ENCODE results near the gene GTF3C6. TPM values are rescaled to one million over a fixed set of nuclear protein-coding genes. Genes with fewer than 3 reads are reported as not detected.
A peak's percentile ranks its signal among the peaks of the same experiment; 100 is the strongest.

Gene GTF3C6
- total RNA-seq, 1 experiment from 2014 or later, result 199 TPM

GRCh38 chr6:110981202-110981600, 22.7 kb downstream of the GTF3C6 start:
- no peak for TF ChIP-seq EZH2 (IDR thresholded peaks at IDR 0.05; ENCODE audit: borderline replicate concordance, low read depth, low read length, poor library complexity, severe bottlenecking)
- TF ChIP-seq CTCF (conservative IDR thresholded peaks at IDR 0.05; ENCODE audit: low read depth, low read length), result no peak
- H3K27ac ChIP-seq (ENCODE audit: low read depth, low read length, poor library complexity, severe bottlenecking), result peak overlapping the region; percentile 82
- peaks cover 4% of the 10 kb centered on the region for H3K9me3 ChIP-seq (ENCODE audit: low read depth, low read length, poor library complexity, severe bottlenecking)
- no peak for DNase-seq (ENCODE audit: low spot score)
- ChIA-PET CTCF (no interaction called here), POLR2A (ENCODE audit: low non-redundant PET) (interaction anchor here (1.3 kb wide), 1 partner anchor 105 kb away, joined by 4 read pairs; no protein-coding TSS in a partner anchor)
- intact Hi-C loops (cut with micrococcal nuclease; ENCODE audit: unreplicated experiment), result no loop called here
- peaks cover 11% of the 10 kb centered on the region for H3K4me1 ChIP-seq (ENCODE audit: insufficient read depth, low read length, poor library complexity, severe bottlenecking)
- no peaks in the 10 kb centered on the region for H3K27me3 ChIP-seq (replicated peaks; ENCODE audit: insufficient read depth, low read depth, low read length, poor library complexity)
- BruUV-seq (replicated peaks), result TSS peak; percentile 84
- peaks cover 13% of the 10 kb centered on the region for H3K36me3 ChIP-seq (ENCODE audit: insufficient read depth, low read length, poor library complexity, severe bottlenecking)
- peak overlapping the region; percentile 94 for H3K4me3 ChIP-seq (ENCODE audit: low read depth, low read length, poor library complexity, severe bottlenecking)

- Histone ChIP-seq H3K9me3 (ENCODE audit: low read depth, low read length, poor library complexity, severe bottlenecking) (no peaks in the 10 kb centered on the region), H3K4me3 (ENCODE audit: low read depth, low read length, poor library complexity, severe bottlenecking) (no peak overlapping the region), H3K27me3 (replicated peaks; ENCODE audit: insufficient read depth, low read depth, low read length, poor library complexity) (no peaks in the 10 kb centered on the region), H3K27ac (ENCODE audit: low read depth, low read length, poor library complexity, severe bottlenecking) (no peak overlapping the region), H3K36me3 (ENCODE audit: insufficient read depth, low read length, poor library complexity, severe bottlenecking) (peaks cover 70% of the 10 kb centered on the region), H3K4me1 (ENCODE audit: insufficient read depth, low read length, poor library complexity, severe bottlenecking) (no peaks in the 10 kb centered on the region)
- peak; percentile 12 for DNase-seq (ENCODE audit: low spot score)
- intact Hi-C loops (cut with micrococcal nuclease; ENCODE audit: unreplicated experiment), result loop anchor here (10.0 kb wide), 1 partner anchor 466 kb away; no protein-coding TSS in a partner anchor
- POLR2A ChIA-PET (ENCODE audit: low non-redundant PET), result interaction anchor here (0.6 kb wide), 1 partner anchor 507 kb away, joined by 3 read pairs; no protein-coding TSS in a partner anchor
- BruUV-seq (replicated peaks), result no TSS peak
- CTCF ChIA-PET, result no interaction called here
- TF ChIP-seq CTCF (conservative IDR thresholded peaks at IDR 0.05; ENCODE audit: low read depth, low read length) (peak; percentile 31; the same call in 1 of the 2 replicates), EZH2 (IDR thresholded peaks at IDR 0.05; ENCODE audit: borderline replicate concordance, low read depth, low read length, poor library complexity, severe bottlenecking) (no peak)
Measured at GRCh38 chr6:110990840-110991576, 32.5 kb downstream of the GTF3C6 start.

- intact Hi-C loops (cut with micrococcal nuclease; ENCODE audit: unreplicated experiment), result loop anchor here (10.0 kb wide), 1 partner anchor 472 kb away; no protein-coding TSS in a partner anchor
- CTCF ChIA-PET, result no interaction called here
- POLR2A ChIA-PET (ENCODE audit: low non-redundant PET), result no interaction called here
Measured at GRCh38 chr6:110996691-110997090, 38.2 kb downstream of the GTF3C6 start.

More at GRCh38 chr6:110996691-110997090, 38.2 kb downstream of the GTF3C6 start:
- Histone ChIP-seq H3K27me3 (replicated peaks; ENCODE audit: insufficient read depth, low read depth, low read length, poor library complexity) (no peaks in the 10 kb centered on the region), H3K27ac (ENCODE audit: low read depth, low read length, poor library complexity, severe bottlenecking) (no peak overlapping the region), H3K4me3 (ENCODE audit: low read depth, low read length, poor library complexity, severe bottlenecking) (no peak overlapping the region), H3K4me1 (ENCODE audit: insufficient read depth, low read length, poor library complexity, severe bottlenecking) (no peaks in the 10 kb centered on the region), H3K36me3 (ENCODE audit: insufficient read depth, low read length, poor library complexity, severe bottlenecking) (peaks cover 84% of the 10 kb centered on the region), H3K9me3 (ENCODE audit: low read depth, low read length, poor library complexity, severe bottlenecking) (no peaks in the 10 kb centered on the region)
- no TSS peak for BruUV-seq (replicated peaks)
- TF ChIP-seq CTCF (conservative IDR thresholded peaks at IDR 0.05; ENCODE audit: low read depth, low read length) (no peak), EZH2 (IDR thresholded peaks at IDR 0.05; ENCODE audit: borderline replicate concordance, low read depth, low read length, poor library complexity, severe bottlenecking) (no peak)
- no peak for DNase-seq (ENCODE audit: low spot score)
